ENCODE results near the gene STPG3.

The STPG3 gene

DNA sequence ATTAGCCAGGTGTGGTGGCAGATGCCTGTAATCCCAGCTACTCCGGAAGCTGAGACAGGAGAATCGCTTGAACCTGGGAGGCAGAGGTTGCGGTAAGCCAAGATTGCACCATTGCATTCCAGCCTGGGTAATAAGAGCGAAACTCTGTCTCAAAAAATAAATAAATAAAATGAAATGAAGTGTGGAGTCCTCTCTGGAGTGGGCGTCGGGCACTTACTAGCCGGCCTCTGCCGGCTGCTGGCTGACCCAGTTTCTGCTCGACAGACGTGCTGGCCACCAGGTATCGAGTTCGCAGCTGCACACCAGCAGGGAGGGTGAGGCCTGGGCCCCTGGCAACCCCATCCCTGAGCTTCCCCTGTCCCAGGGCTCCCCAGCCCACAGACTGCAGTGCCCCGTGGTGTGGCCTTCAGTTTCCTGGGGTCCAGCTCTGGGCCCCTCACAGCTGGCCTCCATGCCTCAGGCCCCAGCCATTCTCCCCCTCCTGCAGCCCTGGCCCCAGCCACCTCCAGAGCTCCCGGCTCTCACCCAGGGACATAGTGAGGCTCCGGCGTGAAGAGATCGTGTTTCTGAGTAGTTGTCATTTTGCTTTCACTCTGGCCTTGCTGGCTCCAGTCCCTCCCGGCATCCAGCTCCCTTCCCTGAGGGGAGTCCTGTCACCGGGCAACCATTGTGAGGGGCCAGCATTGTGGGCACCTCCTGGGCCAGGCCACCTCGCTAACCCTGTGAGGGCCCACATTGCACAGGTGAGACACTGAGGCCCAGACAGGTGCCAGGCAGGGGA, 3.8 kb upstream of the STPG3 start:
- Histone ChIP-seq H3K4me3 (ENCODE audit: insufficient read depth, low read depth, low read length) (no peak overlapping the region), H3K9me3 (ENCODE audit: control insufficient read depth, low read length) (no peaks in the 10 kb centered on the region), H3K36me3 (ENCODE audit: control insufficient read depth, insufficient read depth, low read length) (peaks cover 7% of the 10 kb centered on the region), H3K27me3 (ENCODE audit: control insufficient read depth, insufficient read depth, low read length, poor library complexity, severe bottlenecking) (no peaks in the 10 kb centered on the region), H3K4me1 (ENCODE audit: control insufficient read depth, insufficient read depth, low read length) (peaks cover 43% of the 10 kb centered on the region), H3K27ac (ENCODE audit: insufficient read depth, low read depth, low read length, poor library complexity, severe bottlenecking) (no peak overlapping the region)
- 70 to 76% methylated on average over 20 of the region's 20 CpGs for WGBS, 2 experiments

DNA sequence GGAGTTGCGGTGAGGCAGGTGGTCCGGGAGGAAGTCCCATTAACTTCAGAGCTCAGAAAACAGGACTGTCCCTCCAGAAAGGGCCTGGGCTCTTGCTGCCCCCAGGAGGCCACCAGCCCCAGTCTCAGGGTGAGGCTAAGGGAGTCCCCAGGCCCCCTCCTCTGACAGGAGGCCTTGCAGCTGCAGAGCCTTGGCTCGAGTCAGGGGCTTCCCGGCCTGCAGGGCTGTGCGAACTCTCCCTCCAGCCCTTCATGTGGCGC, 3.2 kb upstream of the STPG3 start:
- 90% methylated on average over 6 of the region's 6 CpGs for WGBS, 2 experiments
- no peaks in the 10 kb centered on the region for H3K27me3 ChIP-seq (ENCODE audit: control insufficient read depth, insufficient read depth, low read length, poor library complexity, severe bottlenecking)
- peaks cover 38% of the 10 kb centered on the region for H3K4me1 ChIP-seq (ENCODE audit: control insufficient read depth, insufficient read depth, low read length)
- no peak overlapping the region for H3K4me3 ChIP-seq (ENCODE audit: insufficient read depth, low read depth, low read length)
- H3K27ac ChIP-seq (ENCODE audit: insufficient read depth, low read depth, low read length, poor library complexity, severe bottlenecking), result no peak overlapping the region
- peaks cover 4% of the 10 kb centered on the region for H3K36me3 ChIP-seq (ENCODE audit: control insufficient read depth, insufficient read depth, low read length)
- no peaks in the 10 kb centered on the region for H3K9me3 ChIP-seq (ENCODE audit: control insufficient read depth, low read length)

DNA sequence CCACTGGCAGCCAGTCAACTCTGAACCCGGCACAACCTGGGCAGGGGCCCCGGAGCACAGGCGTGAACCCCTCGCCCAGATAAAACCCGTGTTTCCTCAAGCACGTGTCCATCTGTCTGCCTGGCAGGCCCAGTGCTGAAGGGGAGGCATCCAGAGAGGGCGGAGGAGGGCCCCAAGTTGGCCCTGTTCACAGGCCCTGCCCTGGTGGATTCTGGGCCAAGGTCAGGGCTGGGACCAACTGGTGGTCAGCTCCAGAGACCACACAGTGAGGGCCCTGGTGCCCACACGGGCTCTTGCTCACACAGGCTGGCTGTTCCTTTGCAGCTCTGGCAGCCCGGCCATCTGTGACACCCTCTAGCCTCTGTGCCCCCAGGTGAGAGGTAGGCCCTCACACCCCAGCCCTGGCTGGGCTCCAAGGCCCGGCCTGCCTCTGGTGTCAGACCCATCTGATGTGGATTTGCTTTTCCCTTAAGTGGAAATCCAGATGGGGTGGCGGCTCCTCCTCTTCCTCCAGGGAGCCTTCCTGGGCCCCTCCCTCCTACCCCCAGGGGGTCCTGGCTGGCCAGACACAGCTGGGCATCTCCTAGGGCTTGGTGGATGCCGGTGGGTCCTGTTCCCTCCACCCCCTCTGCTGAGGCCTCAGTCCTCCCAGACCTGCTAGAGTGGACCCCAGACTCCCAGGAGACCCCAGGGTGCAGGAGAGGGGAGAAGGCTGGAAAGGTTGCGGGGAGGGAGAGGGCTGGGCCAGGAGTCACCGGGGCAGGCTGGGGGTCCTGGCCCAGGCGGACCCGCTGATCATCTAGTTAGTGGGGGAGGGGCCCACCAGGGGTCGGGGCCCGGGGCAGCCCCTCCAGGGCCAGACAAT, 525 bp upstream of the STPG3 start:
- Histone ChIP-seq H3K27ac (ENCODE audit: insufficient read depth, low read depth, low read length, poor library complexity, severe bottlenecking) (no peak overlapping the region), H3K36me3 (ENCODE audit: control insufficient read depth, insufficient read depth, low read length) (no peaks in the 10 kb centered on the region), H3K4me1 (ENCODE audit: control insufficient read depth, insufficient read depth, low read length) (peaks cover 39% of the 10 kb centered on the region), H3K27me3 (ENCODE audit: control insufficient read depth, insufficient read depth, low read length, poor library complexity, severe bottlenecking) (no peaks in the 10 kb centered on the region), H3K9me3 (ENCODE audit: control insufficient read depth, low read length) (no peaks in the 10 kb centered on the region), H3K4me3 (ENCODE audit: insufficient read depth, low read depth, low read length) (no peak overlapping the region)
- WGBS, 2 experiments, result 85 to 86% methylated on average over 17 of the region's 18 CpGs

DNA sequence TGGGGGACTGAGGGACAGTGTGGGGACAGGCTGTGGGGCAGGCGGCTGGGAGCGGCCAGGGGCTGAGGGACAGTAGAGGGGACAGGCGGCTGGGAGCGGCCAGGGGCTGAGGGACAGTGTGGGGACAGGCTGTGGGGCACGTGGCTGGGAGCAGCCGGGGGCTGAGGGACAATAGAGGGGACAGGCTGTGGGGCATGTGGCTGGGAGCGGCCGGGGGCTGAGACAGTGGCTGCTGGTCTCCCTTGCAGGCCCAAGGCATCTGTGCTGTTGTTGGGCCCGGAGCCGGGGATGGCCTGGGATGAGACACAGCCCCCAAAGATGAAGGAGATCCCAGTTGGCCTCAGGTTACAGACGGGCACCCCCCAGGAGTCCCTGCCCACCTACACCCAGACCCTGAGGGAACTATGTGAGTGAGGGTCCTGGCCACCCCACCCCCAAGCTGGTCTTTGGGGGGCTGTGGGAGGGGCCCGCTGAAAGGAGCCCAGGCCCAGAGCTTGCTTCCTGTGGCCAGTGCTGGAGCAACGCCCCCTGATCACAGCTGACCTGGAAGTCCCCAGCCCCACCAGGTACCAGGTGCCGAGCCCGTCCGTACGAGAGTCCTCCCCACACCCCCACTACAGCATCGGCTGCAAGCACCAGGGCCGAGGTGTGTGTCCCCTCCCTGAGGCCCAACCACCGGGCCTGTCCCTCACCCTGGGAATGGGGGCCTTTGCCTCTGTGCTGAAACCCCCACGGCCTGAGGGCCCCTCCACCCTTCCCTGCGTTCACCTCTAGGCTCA, 593 bp downstream of the STPG3 start:
- H3K4me3 ChIP-seq (ENCODE audit: insufficient read depth, low read depth, low read length), result no peak overlapping the region
- no peaks in the 10 kb centered on the region for H3K36me3 ChIP-seq (ENCODE audit: control insufficient read depth, insufficient read depth, low read length)
- H3K27me3 ChIP-seq (ENCODE audit: control insufficient read depth, insufficient read depth, low read length, poor library complexity, severe bottlenecking), result no peaks in the 10 kb centered on the region
- H3K4me1 ChIP-seq (ENCODE audit: control insufficient read depth, insufficient read depth, low read length), result peaks cover 45% of the 10 kb centered on the region
- 85 to 88% methylated on average over 22 of the region's 22 CpGs for WGBS, 2 experiments
- no peak overlapping the region for H3K27ac ChIP-seq (ENCODE audit: insufficient read depth, low read depth, low read length, poor library complexity, severe bottlenecking)
- H3K9me3 ChIP-seq (ENCODE audit: control insufficient read depth, low read length), result no peaks in the 10 kb centered on the region

DNA sequence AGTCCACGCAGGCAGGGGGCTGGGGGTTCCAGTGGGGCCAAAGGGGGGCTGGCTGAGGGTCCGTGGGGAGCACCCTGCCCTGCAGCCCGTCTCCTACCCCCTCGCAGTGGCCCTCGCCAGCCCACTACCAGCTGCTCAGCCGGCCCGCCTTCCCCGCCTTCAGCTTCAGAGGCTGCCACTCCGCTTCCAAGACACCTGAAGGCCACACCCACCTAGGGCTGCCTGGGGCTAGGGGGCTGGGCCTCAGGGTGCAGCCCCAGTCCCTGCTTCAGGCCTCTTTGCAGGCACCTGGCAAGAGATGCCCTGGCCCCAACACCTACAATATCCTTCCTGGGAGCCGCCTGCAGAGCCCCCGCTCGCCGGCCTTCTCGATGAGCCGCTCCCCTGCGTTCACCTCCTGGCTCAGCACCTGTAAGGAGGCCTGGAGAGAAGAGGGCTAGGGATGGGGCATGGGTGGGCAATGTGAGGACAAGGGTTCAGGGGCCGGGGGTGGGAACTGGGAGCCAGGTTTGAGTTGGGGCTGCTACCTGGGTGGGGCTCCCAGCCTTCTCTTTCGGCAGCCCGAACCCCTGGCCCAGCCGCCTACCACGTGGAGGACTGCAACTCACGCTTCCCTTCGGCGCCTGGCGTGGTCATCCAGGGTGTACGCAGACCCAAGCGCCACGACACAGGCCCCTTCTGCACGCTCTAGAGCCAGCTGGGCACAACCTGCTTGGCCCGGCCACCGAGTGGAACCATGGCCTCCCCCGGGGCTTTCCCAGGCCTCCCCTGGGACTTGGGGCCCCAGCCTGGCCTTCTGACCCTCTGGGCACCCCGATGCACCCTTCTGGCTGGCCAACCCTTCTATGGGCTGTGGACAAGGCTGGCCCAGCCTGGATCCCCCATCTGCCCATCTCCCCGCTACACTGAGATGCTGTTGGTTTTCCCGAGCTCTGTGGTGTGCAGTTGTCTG, 1.7 kb downstream of the STPG3 start:
- Histone ChIP-seq H3K4me3 (ENCODE audit: insufficient read depth, low read depth, low read length) (no peak overlapping the region), H3K27ac (ENCODE audit: insufficient read depth, low read depth, low read length, poor library complexity, severe bottlenecking) (no peak overlapping the region), H3K9me3 (ENCODE audit: control insufficient read depth, low read length) (no peaks in the 10 kb centered on the region), H3K4me1 (ENCODE audit: control insufficient read depth, insufficient read depth, low read length) (peaks cover 38% of the 10 kb centered on the region), H3K27me3 (ENCODE audit: control insufficient read depth, insufficient read depth, low read length, poor library complexity, severe bottlenecking) (no peaks in the 10 kb centered on the region), H3K36me3 (ENCODE audit: control insufficient read depth, insufficient read depth, low read length) (no peaks in the 10 kb centered on the region)
- WGBS, 2 experiments, result 80 to 82% methylated on average over 35 of the region's 35 CpGs

DNA sequence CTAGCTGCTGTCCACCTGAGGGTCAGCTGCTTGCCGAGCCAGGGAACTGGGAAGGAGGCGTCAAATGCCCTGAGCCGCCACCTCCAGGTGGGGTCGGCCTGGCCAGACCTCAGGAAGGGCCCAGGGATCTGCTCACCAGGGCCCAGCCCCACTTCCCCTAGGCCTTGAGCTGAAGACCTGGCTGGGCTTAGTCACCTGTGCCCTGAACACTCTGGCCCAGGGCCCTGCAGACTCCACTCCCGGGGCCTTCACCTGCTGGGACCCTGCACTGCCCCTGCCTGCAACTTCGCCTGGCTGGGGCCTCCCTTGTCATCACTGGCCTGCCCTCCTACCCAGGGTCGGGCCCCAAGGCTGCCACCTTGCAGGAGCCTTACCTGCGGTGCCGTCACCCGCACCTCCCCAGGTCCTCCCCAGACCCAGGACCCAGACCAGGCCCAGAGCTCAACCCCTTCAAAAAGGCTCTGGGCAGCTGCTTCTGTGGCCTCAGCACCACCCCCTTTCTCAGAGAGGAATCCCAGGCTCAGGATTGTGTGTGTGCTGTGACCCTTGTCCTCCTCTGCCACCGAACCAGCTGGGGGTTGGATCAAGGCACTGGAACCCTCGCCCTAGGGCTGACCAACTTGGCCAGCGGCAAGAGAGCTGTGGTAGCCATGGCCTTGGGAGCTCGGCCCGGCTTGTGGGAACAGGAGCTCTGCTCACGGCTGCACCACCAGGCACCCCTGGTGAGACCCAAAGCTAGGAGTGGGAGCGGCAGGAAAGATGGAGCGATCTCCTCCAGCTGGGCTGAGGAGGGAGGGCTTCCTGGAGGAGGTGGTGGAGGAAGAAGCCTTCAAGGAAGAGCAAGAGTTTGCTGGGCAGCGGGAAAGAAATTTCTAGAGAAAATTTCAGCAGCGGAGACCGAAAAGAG, 2.9 kb downstream of the STPG3 start:
- H3K27ac ChIP-seq (ENCODE audit: insufficient read depth, low read depth, low read length, poor library complexity, severe bottlenecking), result no peak overlapping the region
- peaks cover 5% of the 10 kb centered on the region for H3K36me3 ChIP-seq (ENCODE audit: control insufficient read depth, insufficient read depth, low read length)
- H3K4me3 ChIP-seq (ENCODE audit: insufficient read depth, low read depth, low read length), result peak overlapping the region; percentile 74
- no peaks in the 10 kb centered on the region for H3K27me3 ChIP-seq (ENCODE audit: control insufficient read depth, insufficient read depth, low read length, poor library complexity, severe bottlenecking)
- WGBS, 2 experiments, result 58 to 59% methylated on average over 21 of the region's 21 CpGs
- H3K4me1 ChIP-seq (ENCODE audit: control insufficient read depth, insufficient read depth, low read length), result peaks cover 38% of the 10 kb centered on the region
- H3K9me3 ChIP-seq (ENCODE audit: control insufficient read depth, low read length), result no peaks in the 10 kb centered on the region

DNA sequence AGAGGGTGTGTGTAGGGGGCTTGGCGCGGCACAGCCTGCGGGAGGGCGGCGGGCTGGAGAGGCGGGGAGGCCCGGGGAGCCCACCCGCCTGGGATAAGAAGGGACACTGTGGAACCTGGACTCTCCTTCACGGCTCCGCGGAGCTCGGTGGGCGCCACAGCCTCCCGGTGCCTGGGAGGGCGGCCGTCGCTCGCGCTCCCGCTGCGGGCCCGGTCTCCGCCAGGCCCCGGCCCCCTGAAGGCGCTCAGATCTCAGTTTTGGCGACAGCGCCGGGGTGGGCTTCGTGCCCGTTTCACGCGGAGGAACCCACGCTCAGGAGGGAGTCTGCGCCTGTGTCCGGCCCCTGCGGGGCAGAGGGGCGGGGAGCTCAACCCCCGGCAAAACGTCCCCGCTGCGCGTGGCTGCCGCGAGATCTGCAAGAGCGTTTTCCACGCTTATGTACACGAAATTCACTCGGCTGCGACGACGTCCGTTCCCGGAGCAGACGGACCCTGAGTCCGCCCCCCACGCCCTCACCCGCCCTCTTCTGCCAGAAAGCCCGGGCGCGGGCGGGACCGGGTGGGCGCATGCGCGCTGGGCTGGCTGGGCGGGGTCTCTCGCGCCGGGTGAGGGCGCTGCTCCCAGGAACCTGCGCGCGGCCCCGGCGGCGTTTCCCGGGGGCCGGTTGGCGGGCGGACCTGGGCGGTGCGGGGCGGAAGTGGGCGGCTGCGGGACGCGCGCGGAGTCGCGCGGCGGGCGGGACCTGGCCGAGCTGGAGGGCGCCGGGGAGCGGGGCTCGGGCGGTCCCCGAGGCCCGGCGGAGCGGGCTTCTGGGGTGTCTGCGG, 3.8 kb downstream of the STPG3 start, which contains the start of gene NELFB:
NELFB (plus strand) TSS at position 704 of the 824 bp plus-strand sequence.
- H3K9me3 ChIP-seq (ENCODE audit: control insufficient read depth, low read length), result no peaks in the 10 kb centered on the region
- H3K4me3 ChIP-seq (ENCODE audit: insufficient read depth, low read depth, low read length), result peak within 1 kb of the TSS; percentile 74
- WGBS, 2 experiments, result 1% methylated on average over 105 of the region's 105 CpGs
- H3K27me3 ChIP-seq (ENCODE audit: control insufficient read depth, insufficient read depth, low read length, poor library complexity, severe bottlenecking), result no peaks in the 10 kb centered on the region
- H3K4me1 ChIP-seq (ENCODE audit: control insufficient read depth, insufficient read depth, low read length), result peaks cover 38% of the 10 kb centered on the region
- peaks cover 7% of the 10 kb centered on the region for H3K36me3 ChIP-seq (ENCODE audit: control insufficient read depth, insufficient read depth, low read length)
- H3K27ac ChIP-seq (ENCODE audit: insufficient read depth, low read depth, low read length, poor library complexity, severe bottlenecking), result peak within 1 kb of the TSS; percentile 76

DNA sequence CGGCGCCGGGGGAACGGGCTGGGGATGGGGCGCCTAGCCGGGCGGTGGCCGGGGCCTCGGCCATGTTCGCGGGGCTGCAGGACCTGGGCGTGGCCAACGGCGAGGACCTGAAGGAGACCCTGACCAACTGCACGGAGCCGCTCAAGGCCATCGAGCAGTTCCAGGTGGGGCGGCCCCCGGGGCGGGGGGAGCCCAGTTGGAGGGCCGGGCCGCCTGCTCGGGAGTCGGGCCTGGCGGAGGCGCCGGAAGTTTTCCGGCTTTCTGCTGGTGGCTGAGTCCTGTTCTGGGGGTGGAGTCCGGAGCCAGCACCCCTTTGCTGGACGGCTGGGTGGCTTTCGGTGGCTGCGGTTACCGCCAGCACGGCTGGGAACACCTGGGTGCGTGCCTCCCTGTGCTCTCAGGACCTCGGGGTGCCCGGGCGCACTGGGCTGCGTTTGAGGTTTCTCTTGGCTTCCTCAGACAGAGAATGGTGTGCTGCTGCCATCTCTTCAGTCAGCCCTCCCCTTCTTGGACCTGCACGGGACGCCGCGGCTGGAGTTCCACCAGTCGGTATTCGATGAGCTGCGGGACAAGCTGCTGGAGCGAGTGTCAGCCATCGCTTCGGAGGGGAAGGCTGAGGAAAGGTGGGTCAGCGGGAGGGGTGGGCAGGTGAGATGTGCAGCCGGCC, 4.5 kb downstream of the STPG3 start:
- WGBS, 2 experiments, result 4% methylated on average over 51 of the region's 51 CpGs
- Histone ChIP-seq H3K4me3 (ENCODE audit: insufficient read depth, low read depth, low read length) (peak overlapping the region; percentile 74), H3K9me3 (ENCODE audit: control insufficient read depth, low read length) (no peaks in the 10 kb centered on the region), H3K27ac (ENCODE audit: insufficient read depth, low read depth, low read length, poor library complexity, severe bottlenecking) (peak overlapping the region; percentile 76), H3K36me3 (ENCODE audit: control insufficient read depth, insufficient read depth, low read length) (peaks cover 7% of the 10 kb centered on the region), H3K4me1 (ENCODE audit: control insufficient read depth, insufficient read depth, low read length) (peaks cover 36% of the 10 kb centered on the region), H3K27me3 (ENCODE audit: control insufficient read depth, insufficient read depth, low read length, poor library complexity, severe bottlenecking) (no peaks in the 10 kb centered on the region)
